HG02763 (cell line): ENCODE data around the gene IMPDH1.
A peak's percentile ranks its signal among the peaks of the same experiment; 100 is the strongest.
"Not testable (repeated sequence)": the region's sequence is repeated elsewhere in the genome, so short reads cannot be mapped to it uniquely, and the experiment has no call there.

Experiments used
- ATAC-seq: cut with Tn5 transposase; IDR thresholded peaks from one replicate; pipeline ENCODE4 v1.9.1; 2021; ENCODE audit warnings: mild to moderate bottlenecking, moderate library complexity; ENCODE audit not compliant: unreplicated experiment

IMPDH1 gene

DNA sequence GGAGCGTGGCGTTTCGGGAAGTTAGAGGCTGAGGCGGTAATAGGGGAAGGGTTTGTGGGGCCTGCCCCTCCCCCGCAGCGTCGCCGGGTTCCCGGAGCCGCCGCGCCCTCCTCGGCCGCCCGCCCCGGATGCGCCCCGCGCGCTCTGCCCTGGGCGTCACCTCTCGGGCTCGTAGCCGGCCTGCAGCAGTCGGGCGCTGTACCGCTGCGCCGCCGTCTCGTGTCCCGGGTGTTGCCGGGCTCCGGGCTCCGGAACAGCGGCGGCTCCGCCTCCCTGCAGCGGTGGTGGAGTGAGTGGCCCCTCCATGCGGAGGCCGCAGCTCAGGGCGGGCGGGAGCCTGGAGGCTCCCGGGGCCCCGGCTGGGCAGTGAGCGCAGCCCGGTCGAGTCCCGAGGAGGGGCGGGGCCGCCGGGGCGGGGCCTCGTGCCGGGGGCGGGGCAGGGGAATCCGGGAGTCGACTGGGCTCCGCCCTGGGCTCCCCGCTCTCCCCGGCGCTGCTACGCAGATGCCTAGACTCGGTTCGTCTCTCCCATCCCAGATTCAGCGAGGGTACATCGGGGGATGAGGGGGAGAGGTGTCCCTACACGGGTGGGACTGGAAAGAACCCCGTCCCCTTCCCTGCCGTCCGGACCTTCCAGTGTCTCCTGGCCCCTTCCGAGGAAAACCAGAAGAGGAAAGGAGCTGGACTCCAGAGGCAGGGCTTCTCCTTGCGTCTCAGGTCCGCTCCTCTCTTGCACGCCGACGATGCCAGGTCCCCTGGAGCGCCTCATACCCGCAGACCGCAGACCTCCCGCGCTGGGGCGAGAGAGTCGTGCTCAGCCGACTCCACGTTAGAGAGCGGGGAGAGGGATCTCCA is at the start of gene IMPDH1:
Gene IMPDH1 (minus strand): TSS at position 387 of the 855 bp plus-strand sequence. CDS start 81 bp downstream, at position 306.
- ATAC-seq, result peak; percentile 80

DNA sequence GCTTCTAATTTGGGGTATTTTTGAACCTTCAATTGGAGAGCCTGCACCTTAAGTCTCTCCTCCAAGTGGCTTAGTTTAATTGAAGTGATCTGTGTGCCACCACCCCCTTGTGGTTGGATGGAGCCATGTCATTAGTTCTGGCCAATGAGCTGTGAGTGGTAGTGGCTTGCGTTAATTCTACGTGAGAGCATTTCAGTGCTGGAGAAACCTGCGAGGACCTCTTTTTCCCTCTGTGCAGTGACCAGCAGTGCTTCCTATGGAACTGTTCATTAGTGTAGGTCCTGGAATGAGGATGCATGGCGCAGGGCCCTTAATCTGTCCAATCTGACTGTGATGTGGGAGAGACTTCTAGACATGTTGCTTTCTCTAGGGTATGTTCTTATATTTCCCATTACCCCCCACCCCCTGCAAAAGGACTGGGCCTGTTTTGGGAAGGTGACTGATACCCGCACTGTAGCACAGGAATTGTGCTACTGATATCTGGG is 49.7 kb upstream of the IMPDH1 start:
- peak; percentile 32 for ATAC-seq

DNA sequence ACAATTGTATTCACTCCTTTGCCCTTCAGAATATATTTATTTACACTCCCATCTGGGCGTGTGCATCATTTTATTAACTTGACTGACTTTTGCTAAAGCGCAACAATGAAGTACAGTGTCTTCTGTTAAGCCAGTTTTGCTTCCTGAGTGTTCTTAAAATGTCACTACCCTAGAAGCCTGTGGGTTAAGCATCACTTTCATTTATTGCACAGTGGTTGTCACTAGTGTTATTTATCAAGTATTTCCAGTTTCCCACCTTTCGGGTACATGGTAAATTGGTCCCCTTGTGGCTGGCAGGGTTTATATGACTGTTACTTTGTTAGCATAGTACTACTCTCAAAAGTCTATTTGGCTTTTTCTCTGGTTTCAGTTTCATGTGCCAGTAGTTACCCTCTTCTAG is 49.2 kb upstream of the IMPDH1 start:
- peak; percentile 17 for ATAC-seq

- ATAC-seq, result not testable (repeated sequence)
Observed at GRCh38 chr7:128457385-128457784, 47.6 kb upstream of the IMPDH1 start.

DNA sequence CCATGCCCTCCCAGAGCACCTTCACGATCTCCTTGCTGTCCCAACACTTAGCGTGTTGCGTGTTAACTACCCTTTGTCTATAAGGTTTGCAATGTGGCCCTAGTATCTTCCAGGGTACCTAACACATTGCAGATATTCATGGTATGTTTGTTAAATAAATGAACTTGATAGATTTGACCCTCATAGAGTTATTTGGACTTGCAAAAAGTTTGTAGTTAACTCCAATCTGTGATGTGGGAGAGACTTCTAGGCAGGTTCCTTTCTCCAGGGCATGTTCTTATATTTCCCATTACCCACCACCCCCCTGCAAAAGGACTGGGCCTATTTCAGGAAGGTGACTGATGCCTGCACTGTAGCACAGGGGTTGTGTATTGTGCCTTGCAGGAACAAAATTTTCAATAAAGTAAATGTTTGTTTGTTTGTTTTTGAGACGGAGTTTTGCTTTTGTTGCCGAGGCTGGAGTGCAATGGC is 46.5 kb upstream of the IMPDH1 start:
- no peak for ATAC-seq

- peak; percentile 84 for ATAC-seq
Observed at GRCh38 chr7:128455543-128456254, 45.9 kb upstream of the IMPDH1 start, which contains the start of gene HILPDA. Gene HILPDA, plus strand, starts transcription at chr7:128455878. Its CDS starts 1,391 bp downstream, at chr7:128457269.

DNA sequence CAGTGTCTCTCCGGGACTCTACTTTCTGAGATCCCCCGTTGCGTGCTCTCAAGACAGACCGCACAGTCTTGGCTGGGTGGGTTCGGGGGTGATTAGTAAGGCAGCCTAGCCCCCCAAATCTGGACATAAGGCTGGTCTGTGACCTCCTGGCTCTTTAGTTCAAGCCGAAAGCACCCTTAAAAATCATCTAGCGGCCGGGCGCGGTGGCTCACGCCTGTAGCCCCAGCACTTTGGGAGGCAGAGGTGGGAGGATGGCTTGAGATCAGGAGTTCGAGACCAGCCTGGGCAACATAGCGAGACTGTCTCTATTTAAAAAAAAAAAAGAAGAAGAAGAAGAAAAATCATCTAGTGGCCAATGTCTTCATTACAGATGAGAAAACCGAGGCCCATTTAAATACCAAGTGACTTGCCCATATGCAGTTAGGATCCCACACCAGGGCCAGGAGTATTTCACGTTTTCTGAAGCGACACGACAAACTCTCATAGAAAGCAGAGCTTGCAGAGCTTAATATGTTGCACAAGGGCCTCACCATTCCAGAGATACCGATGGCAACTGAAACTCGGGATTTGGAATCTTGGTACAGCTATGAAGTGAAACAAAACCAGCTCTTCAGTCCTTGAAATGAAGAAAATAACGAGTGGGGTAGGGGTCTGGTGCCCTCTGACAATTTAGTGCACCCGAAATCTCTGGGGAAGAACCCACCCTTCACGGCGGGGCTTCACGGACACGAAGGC is 45.2 kb upstream of the IMPDH1 start:
- no peak for ATAC-seq

DNA sequence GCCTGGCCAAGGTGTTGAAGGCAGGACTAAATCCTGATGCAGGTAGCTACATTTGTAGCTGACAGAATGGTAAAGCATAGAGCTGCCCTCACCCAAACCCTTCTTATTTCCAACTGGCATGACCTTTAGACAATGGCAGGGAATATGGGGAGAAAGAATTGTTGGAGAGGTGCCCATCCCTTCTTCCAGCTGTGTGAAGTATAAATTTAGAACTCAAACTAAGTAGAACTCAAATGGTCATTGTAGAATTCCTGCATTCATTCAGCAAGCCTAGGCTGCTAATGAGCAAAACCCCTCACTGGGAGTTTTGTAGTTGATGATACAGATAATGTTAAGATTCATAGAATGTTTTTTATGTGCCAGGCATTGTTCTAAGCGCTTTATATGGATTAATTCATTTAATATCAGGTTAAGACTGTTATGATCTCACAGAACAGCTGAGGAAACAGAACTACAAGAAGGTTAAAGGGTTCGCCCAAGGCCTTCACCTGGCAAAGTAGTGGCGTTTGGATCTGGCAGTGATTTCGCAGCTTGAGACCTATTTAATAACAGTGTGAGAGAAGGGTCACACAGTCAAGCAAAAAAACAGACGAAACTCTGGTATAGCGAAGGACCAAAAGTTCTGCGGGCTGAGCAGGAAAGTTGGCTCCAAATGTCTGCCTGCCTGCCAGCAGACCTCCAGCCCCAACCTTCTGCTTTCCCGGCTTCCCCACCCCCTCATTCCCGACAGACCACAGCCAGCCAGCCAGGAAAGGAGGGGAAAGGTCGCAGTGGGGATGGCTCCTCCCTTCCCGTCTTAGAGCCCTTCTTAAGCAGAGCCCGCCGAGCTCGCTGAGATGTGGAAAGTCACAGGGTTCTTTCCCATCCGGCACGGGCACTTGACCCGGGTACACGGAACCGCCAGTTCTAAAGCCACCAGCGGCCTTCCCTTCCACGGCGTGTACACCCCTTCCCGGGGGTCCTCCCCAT is 44.3 kb upstream of the IMPDH1 start:
- ATAC-seq, result no peak

GRCh38 chr7:128452552-128452951 is 42.8 kb upstream of the IMPDH1 start:
- ATAC-seq, result no peak

GRCh38 chr7:128450913-128451312 is 41.1 kb upstream of the IMPDH1 start:
- ATAC-seq, result no peak

GRCh38 chr7:128450409-128450808 is 40.6 kb upstream of the IMPDH1 start:
- no peak for ATAC-seq

- ATAC-seq, result no peak
Observed at GRCh38 chr7:128448751-128449302, 39.0 kb upstream of the IMPDH1 start.

GRCh38 chr7:128447941-128448564 is 38.3 kb upstream of the IMPDH1 start:
- no peak for ATAC-seq

GRCh38 chr7:128446306-128446705 is 36.5 kb upstream of the IMPDH1 start:
- ATAC-seq, result no peak

- no peak for ATAC-seq
Observed at GRCh38 chr7:128443831-128444600, 34.2 kb upstream of the IMPDH1 start.

DNA sequence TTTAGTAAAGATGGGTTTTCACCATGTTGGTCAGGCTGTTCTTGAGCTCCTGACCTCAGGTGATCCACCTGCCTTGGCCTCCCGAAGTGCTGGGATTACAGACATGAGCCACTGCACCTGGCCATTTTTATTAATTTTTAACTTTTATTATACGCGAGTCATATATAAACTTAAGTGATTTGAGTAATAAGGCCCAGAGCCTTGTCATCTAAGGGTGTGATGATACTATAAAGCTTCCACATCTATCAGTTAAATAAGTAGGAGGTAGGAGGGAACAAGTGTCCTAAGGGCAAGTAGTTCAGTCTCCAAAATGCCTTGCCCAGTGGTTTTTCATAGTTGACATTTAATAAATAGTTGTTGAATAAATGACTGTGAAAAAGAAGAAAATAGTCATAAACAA is 32.6 kb upstream of the IMPDH1 start:
- ATAC-seq, result no peak

DNA sequence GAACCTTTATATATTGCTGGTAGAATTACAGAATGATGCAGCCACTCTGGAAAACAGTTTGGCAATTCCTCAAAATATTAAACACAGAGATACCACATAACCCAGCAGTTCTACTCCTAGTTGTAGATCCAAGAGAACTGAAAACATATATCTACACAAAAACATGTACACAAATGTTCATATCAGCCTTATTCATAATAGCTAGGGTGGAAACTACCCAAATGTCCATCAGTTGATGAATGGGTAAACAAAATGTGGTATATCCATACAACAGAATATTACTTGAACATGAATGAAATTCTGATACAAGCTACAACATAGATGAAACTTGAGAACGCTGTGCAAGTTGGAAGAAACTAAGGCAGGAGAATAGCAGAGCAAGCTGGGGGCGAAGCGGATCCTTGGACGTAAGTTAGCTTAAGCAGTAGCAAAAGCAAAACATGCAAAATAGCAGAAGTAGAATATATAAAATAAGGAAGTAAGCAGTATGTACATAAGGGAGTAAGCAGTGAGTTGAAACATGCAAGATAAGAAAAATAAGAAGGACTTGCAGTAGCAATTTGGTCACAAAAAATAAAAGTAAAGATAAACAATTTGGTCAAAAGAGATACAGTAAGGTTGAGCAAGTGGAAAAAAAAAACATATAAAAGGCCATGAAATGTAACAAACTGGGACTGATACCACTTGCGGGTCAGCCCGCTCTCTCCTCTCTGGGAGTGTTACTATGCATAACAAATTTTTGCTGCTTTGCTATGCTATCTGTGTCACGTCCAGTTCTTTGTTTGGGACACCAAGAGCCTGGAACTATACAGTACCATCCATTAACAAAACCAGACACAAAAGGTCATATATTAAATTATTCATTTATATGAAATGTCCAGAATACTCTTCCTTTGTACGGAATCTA is 27.9 kb upstream of the IMPDH1 start:
- ATAC-seq, result no peak
